ENCODE data around the gene RUVBL2. TPM values are rescaled to one million over a fixed set of nuclear protein-coding genes. Genes with fewer than 3 reads are reported as not detected.

Gene RUVBL2
- total and polyA plus RNA-seq, 8 donors: 0.58 to 96.0 (median 61.2) TPM

DNA sequence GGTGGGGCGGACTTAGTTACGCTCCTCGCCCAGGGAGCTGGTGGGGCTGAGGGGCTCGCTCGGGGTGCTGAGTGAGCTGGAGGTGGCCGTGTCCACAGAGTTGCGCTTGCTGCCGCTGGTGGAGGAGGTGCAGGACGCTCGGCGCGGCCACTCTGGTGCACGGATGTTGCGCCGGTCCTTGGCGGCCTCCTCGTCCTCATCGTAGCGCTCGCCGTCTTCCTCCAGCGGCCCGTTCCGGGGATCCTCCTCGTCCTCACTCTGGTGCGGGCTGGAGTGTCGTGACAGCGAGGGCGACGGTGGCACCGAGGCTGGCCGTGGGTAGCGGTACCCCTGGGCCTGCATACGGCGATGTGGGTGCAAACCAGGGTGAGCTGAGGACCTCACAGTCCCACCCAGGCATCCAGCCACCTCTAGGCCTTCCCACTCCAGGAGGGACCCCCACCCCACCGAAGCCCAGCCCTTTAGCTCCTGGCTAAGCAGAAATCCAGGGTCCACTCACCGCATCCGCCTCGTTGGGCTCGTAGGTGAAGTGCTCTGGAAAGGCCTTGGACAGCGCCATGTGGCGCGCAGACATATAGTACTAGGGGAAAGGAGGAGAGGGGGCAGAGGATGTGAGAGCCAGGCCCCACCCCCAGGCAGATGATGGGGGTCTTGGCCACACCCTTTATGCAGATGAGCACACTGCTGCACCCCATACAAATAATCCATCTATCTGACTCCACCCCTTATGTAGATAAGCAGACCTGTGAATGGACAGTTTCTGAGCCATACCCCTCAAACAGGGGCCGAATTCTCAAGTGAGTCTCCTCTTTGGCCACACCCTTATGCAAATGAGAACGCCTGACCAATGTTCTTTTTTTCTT lies 24.2 kb upstream of the RUVBL2 start:
- WGBS, 5 donors: 89 to 95% (median 93%) methylated on average over 42 to 45 of the region's 45 CpGs
- H3K27me3 ChIP-seq: no peaks in the 10 kb centered on the region
- no peak for DNase-seq
- H3K36me3 ChIP-seq: peaks cover 44 to 84% (median 81%) of the 10 kb centered on the region in 4 donors
- H3K27ac ChIP-seq: peak overlapping the region in 3 of 5 donors; percentile 93 to 97 (median 97)
- H3K4me1 ChIP-seq: peaks cover 17 to 57% (median 37%) of the 10 kb centered on the region in 4 donors
- TF ChIP-seq EP300 (IDR thresholded peaks at IDR 0.05) (no peak), POLR2AphosphoS5 (IDR thresholded peaks at IDR 0.05) (peak in 1 of 3 donors; percentile 29)
- intact Hi-C loops (cut with DNase I; ENCODE audit: low total_unique reads): no loop called here
- H3K4me3 ChIP-seq: no peak overlapping the region
- H3K9me3 ChIP-seq: no peaks in the 10 kb centered on the region

GRCh38 chr19:48970139-48970766 lies 23.4 kb upstream of the RUVBL2 start:
- H3K27ac ChIP-seq: peak overlapping the region in 3 of 5 donors; percentile 20 to 51 (median 43)
- intact Hi-C loops (cut with DNase I; ENCODE audit: low total_unique reads): no loop called here
- H3K36me3 ChIP-seq: peaks cover 44 to 89% (median 87%) of the 10 kb centered on the region in 4 donors

GRCh38 chr19:48970923-48971395 lies 22.7 kb upstream of the RUVBL2 start:
- TF ChIP-seq, protein P1, sequence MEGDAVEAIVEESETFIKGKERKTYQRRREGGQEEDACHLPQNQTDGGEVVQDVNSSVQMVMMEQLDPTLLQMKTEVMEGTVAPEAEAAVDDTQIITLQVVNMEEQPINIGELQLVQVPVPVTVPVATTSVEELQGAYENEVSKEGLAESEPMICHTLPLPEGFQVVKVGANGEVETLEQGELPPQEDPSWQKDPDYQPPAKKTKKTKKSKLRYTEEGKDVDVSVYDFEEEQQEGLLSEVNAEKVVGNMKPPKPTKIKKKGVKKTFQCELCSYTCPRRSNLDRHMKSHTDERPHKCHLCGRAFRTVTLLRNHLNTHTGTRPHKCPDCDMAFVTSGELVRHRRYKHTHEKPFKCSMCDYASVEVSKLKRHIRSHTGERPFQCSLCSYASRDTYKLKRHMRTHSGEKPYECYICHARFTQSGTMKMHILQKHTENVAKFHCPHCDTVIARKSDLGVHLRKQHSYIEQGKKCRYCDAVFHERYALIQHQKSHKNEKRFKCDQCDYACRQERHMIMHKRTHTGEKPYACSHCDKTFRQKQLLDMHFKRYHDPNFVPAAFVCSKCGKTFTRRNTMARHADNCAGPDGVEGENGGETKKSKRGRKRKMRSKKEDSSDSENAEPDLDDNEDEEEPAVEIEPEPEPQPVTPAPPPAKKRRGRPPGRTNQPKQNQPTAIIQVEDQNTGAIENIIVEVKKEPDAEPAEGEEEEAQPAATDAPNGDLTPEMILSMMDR (IDR thresholded peaks at IDR 0.05): peak in 5 of 7 experiments; percentile 81 to 91 (median 86)
- no peak for TF ChIP-seq EP300 (IDR thresholded peaks at IDR 0.05)
- TF ChIP-seq POLR2A (IDR thresholded peaks at IDR 0.05): no peak
- peak in 1 of 3 donors; percentile 65 for TF ChIP-seq POLR2AphosphoS5 (IDR thresholded peaks at IDR 0.05)
- peak; percentile 85 to 93 for DNase-seq
- H3K36me3 ChIP-seq: peaks cover 41 to 88% (median 86%) of the 10 kb centered on the region in 4 donors
- H3K27me3 ChIP-seq: no peaks in the 10 kb centered on the region
- H3K4me3 ChIP-seq: no peak overlapping the region
- H3K27ac ChIP-seq: peak overlapping the region in 3 of 5 donors; percentile 20 to 51 (median 43)
- peaks cover 14 to 52% (median 31%) of the 10 kb centered on the region in 4 donors for H3K4me1 ChIP-seq
- H3K9me3 ChIP-seq: no peaks in the 10 kb centered on the region
- intact Hi-C loops (cut with DNase I; ENCODE audit: low total_unique reads): no loop called here
- 17 to 21% (median 19%) methylated on average over 18 to 19 of the region's 19 CpGs for WGBS, 5 donors

More at GRCh38 chr19:48970139-48970766, 23.4 kb upstream of the RUVBL2 start:
- no peak for TF ChIP-seq POLR2AphosphoS5 (IDR thresholded peaks at IDR 0.05)
- TF ChIP-seq, protein P1 (IDR thresholded peaks at IDR 0.05): no peak
- no peak for TF ChIP-seq EP300 (IDR thresholded peaks at IDR 0.05)
- TF ChIP-seq POLR2A (IDR thresholded peaks at IDR 0.05): no peak
- H3K9me3 ChIP-seq: no peaks in the 10 kb centered on the region
- WGBS, 5 donors: 84 to 89% (median 86%) methylated on average over 21 to 23 of the region's 23 CpGs
- no peak for DNase-seq
- H3K4me3 ChIP-seq: no peak overlapping the region
- H3K4me1 ChIP-seq: peaks cover 14 to 53% (median 33%) of the 10 kb centered on the region in 4 donors
- H3K27me3 ChIP-seq: no peaks in the 10 kb centered on the region

- intact Hi-C loops (cut with DNase I; ENCODE audit: low total_unique reads): no loop called here
- Histone ChIP-seq H3K4me1 (peaks cover 0 to 18% (median 6%) of the 10 kb centered on the region in 4 donors), H3K4me3 (no peak overlapping the region), H3K9me3 (no peaks in the 10 kb centered on the region), H3K36me3 (peaks cover 20 to 76% (median 75%) of the 10 kb centered on the region in 4 donors), H3K27ac (peak overlapping the region in 1 of 5 donors; percentile 10), H3K27me3 (no peaks in the 10 kb centered on the region)
- WGBS, 5 donors: 90 to 93% (median 91%) methylated on average over 13 of the region's 13 CpGs
- DNase-seq: peak in 1 of 2 donors; percentile 65
- TF ChIP-seq, protein P1 (IDR thresholded peaks at IDR 0.05): peak in 1 of 7 experiments; percentile 11
- no peak for TF ChIP-seq EP300 (IDR thresholded peaks at IDR 0.05)
- TF ChIP-seq POLR2AphosphoS5 (IDR thresholded peaks at IDR 0.05): no peak
Measured at GRCh38 chr19:48975947-48976847, 17.5 kb upstream of the RUVBL2 start.
